HCT116 (cell line): ENCODE results near the gene LEO1. TPM values are rescaled to one million over a fixed set of nuclear protein-coding genes. Genes with fewer than 3 reads are reported as not detected.

Source experiments
- ATAC-seq: fragments of 200-7000 bp; cut with Tn5 transposase; 2 replicates; pipeline ENCODE4 v1.9.1; 2020; ENCODE audit warnings: mild to moderate bottlenecking, moderate library complexity
- BruUV-seq: library from RNA; stranded (reverse); fragments of 400-500 nt; replicated peaks from 2 replicates; lab custom pipeline; 2021; lab: Mats Ljungman, UMichigan
- CTCF ChIA-PET: fragments of 300-600 bp; sonication (Branson Sonifier 250); formaldehyde crosslinking; loops from one replicate; lab custom pipeline; 2021; ENCODE audit warnings: antibody characterized with exemption; lab: Charles Lee
- POLR2A ChIA-PET: fragments of 300-600, 350-600 bp; sonication (Branson Sonifier 250); formaldehyde crosslinking; loops from one replicate; lab custom pipeline; 2021; ENCODE audit warnings: antibody characterized with exemption; lab: Charles Lee
- RAD21 ChIA-PET, 2 experiments: fragments of 300-600 bp; sonication (Branson Sonifier 250); formaldehyde crosslinking; loops; one replicate each; lab custom pipeline; 2023; ENCODE audit warnings: low total read pairs in 2 of 2; ENCODE audit not compliant: uncharacterized antibody in 2 of 2, unreplicated experiment in 2 of 2, low non-redundant PET in 1 of 2; lab: Charles Lee
- DNase-seq: peaks from one replicate; pipeline ENCODE4 v3.0.0-alpha.2; 2010; ENCODE audit warnings: low read depth, low spot score
- H2AFZ ChIP-seq: fragments of 200-600 bp; shearing (Covaris generic), sonication (generic); 2 replicates; pipeline ENCODE4 v1.6.1; 2017; ENCODE audit warnings: low read depth, mixed run types, mixed read lengths, antibody characterized with exemption, low read length; ENCODE audit not compliant: poor library complexity, severe bottlenecking
- H3K27ac ChIP-seq: 2 replicates; pipeline ENCODE4 v1.5.1; 2012; ENCODE audit warnings: low read depth, low read length
- H3K27me3 ChIP-seq: fragments of 200-600 bp; sonication (generic); 2 replicates; pipeline ENCODE4 v1.6.1; 2016; ENCODE audit warnings: mixed run types, low read length, mixed read lengths; ENCODE audit not compliant: insufficient read depth
- H3K36me3 ChIP-seq, 2 experiments: fragments of 200-500 bp in 1 of 2; fragments of 200-600 bp in 1 of 2; sonication (Bioruptor generic) in 1 of 2; sonication (generic) in 1 of 2; 2 replicates each; pipeline versions ENCODE4 v1.5.1 to v1.6.1; 2014 to 2016; ENCODE audit warnings: low read length in 2 of 2, inconsistent platforms in 1 of 2, mixed read lengths in 1 of 2, mixed run types in 1 of 2; ENCODE audit not compliant: insufficient read depth in 2 of 2, control insufficient read depth in 1 of 2
- H3K4me1 ChIP-seq, 2 experiments: fragments of 200-600 bp in 1 of 2; sonication (generic) in 1 of 2; 2 replicates each; pipeline versions ENCODE4 v1.5.1 to v1.6.1; 2012 to 2017; ENCODE audit warnings: low read length in 2 of 2, inconsistent platforms in 1 of 2, mild to moderate bottlenecking in 1 of 2, mixed read lengths in 1 of 2, mixed run types in 1 of 2, moderate library complexity in 1 of 2; ENCODE audit not compliant: insufficient read depth in 2 of 2, control insufficient read depth in 1 of 2
- H3K4me2 ChIP-seq: fragments of 200-600 bp; sonication (generic); 2 replicates; pipeline ENCODE4 v1.6.1; 2017; ENCODE audit warnings: mixed run types, low read length, mixed read lengths
- H3K4me3 ChIP-seq, 2 experiments: fragments of 200-600 bp in 1 of 2; sonication (generic) in 1 of 2; replicated peaks in 1 of 2; 2 replicates each; pipeline ENCODE4 v1.5.1; 2011 to 2016; ENCODE audit warnings: low read length in 2 of 2, control low read depth in 1 of 2, low read depth in 1 of 2, mild to moderate bottlenecking in 1 of 2, mixed read lengths in 1 of 2, mixed run types in 1 of 2
- H3K79me2 ChIP-seq: fragments of 200-600 bp; sonication (generic); 2 replicates; pipeline ENCODE4 v1.6.1; 2017; ENCODE audit warnings: mild to moderate bottlenecking, mixed run types, low read length, moderate library complexity, mixed read lengths; ENCODE audit not compliant: insufficient read depth
- H3K9ac ChIP-seq: fragments of 200-600 bp; sonication (generic); 2 replicates; pipeline ENCODE4 v1.6.1; 2016; ENCODE audit warnings: low read length, mixed read lengths
- H3K9me2 ChIP-seq: fragments of 200-600 bp; sonication (generic), shearing (Covaris generic); 2 replicates; pipeline ENCODE4 v1.6.1; 2017; ENCODE audit warnings: mixed run types, mild to moderate bottlenecking, moderate library complexity; ENCODE audit not compliant: insufficient read depth
- H3K9me3 ChIP-seq, 2 experiments: fragments of 200-500 bp in 1 of 2; fragments of 200-600 bp in 1 of 2; sonication (Bioruptor generic) in 1 of 2; sonication (generic) in 1 of 2; 2 replicates each; pipeline ENCODE4 v1.6.1; 2014 to 2017; ENCODE audit warnings: low read length in 2 of 2, mixed read lengths in 2 of 2, inconsistent platforms in 1 of 2, low read depth in 1 of 2, mild to moderate bottlenecking in 1 of 2, mixed run types in 1 of 2, moderate library complexity in 1 of 2; ENCODE audit not compliant: control insufficient read depth in 1 of 2, insufficient read depth in 1 of 2
- H4K20me1 ChIP-seq: fragments of 200-600 bp; sonication (generic), shearing (Covaris generic); 2 replicates; pipeline ENCODE4 v1.6.1; 2017; ENCODE audit warnings: mixed run types, mild to moderate bottlenecking, moderate library complexity; ENCODE audit not compliant: insufficient read depth
- ATF3 ChIP-seq: IDR thresholded peaks from 2 replicates; pipeline ENCODE4 v1.6.1; 2012
- CBX3 ChIP-seq: IDR thresholded peaks from 2 replicates; pipeline ENCODE4 v1.6.1; 2012; ENCODE audit warnings: low read depth
- CEBPB ChIP-seq: IDR thresholded peaks from 2 replicates; pipeline ENCODE4 v1.6.1; 2012; ENCODE audit warnings: low read depth
- ELF1 ChIP-seq: IDR thresholded peaks from 2 replicates; pipeline ENCODE4 v1.6.1; 2012; ENCODE audit warnings: low read depth, borderline replicate concordance
- FOSL1 ChIP-seq: IDR thresholded peaks from 2 replicates; pipeline ENCODE4 v1.6.1; 2012; ENCODE audit warnings: low read depth
- POLR2A ChIP-seq: IDR thresholded peaks from 2 replicates; pipeline ENCODE4 v1.7.0; 2011; ENCODE audit warnings: borderline replicate concordance; ENCODE audit not compliant: insufficient read depth, insufficient read length; ENCODE audit errors: extremely low read depth
- REST ChIP-seq: IDR thresholded peaks from 2 replicates; pipeline ENCODE4 v1.6.1; 2012; ENCODE audit warnings: low read depth
- SP1 ChIP-seq: IDR thresholded peaks from 2 replicates; pipeline ENCODE4 v1.6.1; 2012; ENCODE audit warnings: low read depth
- SRF ChIP-seq: IDR thresholded peaks from 2 replicates; pipeline ENCODE4 v1.6.1; 2012; ENCODE audit warnings: low read depth
- TCF7L2 ChIP-seq: IDR thresholded peaks from 2 replicates; pipeline ENCODE4 v1.7.0; 2011; ENCODE audit warnings: borderline replicate concordance, inconsistent platforms; ENCODE audit not compliant: insufficient read depth, insufficient read length; ENCODE audit errors: extremely low read depth
- YY1 ChIP-seq: IDR thresholded peaks from 2 replicates; pipeline ENCODE4 v1.6.1; 2011; ENCODE audit warnings: low read length, low read depth, moderate library complexity, mild to moderate bottlenecking; ENCODE audit not compliant: insufficient replicate concordance; ENCODE audit errors: extremely low read depth
- ZFX ChIP-seq: fragments of 450-650 bp; IDR thresholded peaks from 2 replicates; pipeline ENCODE4 v1.6.1; 2017
- ZNF274 ChIP-seq: fragments of 200-500 bp; sonication (Bioruptor generic); IDR thresholded peaks from 2 replicates; pipeline ENCODE4 v1.6.1; 2014; ENCODE audit warnings: mild to moderate bottlenecking, low read depth, low read length, inconsistent platforms
- intact Hi-C: fragments of 100-400 bp; cut with micrococcal nuclease; formaldehyde crosslinking; loops from 2 replicates; pipeline ENCODE4 v1.10.0; 2022
- total RNA-seq: library from RNA; stranded (reverse); gene quantifications from one replicate; pipeline ENCODE4 v1.2.1, GENCODE V29; 2021; ENCODE audit not compliant: unreplicated experiment

The LEO1 gene
- total RNA-seq, 1 experiment from 2014 or later = 27.8 TPM

- H3K9me3 ChIP-seq = no peaks in the 10 kb centered on the region
- no peak for DNase-seq
- no TSS peak for BruUV-seq
- no peak overlapping the region for H3K4me3 ChIP-seq
- no peak overlapping the region for H3K27ac ChIP-seq
- no peak overlapping the region for H3K4me2 ChIP-seq
- peaks cover 4 to 10% of the 10 kb centered on the region in 2 experiments; a peak in 2 of 4 replicates for H3K36me3 ChIP-seq
- ChIA-PET CTCF (no interaction called here), RAD21 (no interaction called here), POLR2A (no interaction called here)
- no peaks in the 10 kb centered on the region for H3K9me2 ChIP-seq
- no peaks in the 10 kb centered on the region for H3K4me1 ChIP-seq
- H3K79me2 ChIP-seq = peaks cover 4% of the 10 kb centered on the region; the same call in 1 of the 2 replicates
- TF ChIP-seq ZFX (no peak), ATF3 (no peak), CBX3 (no peak), TCF7L2 (no peak), YY1 (no peak), FOSL1 (no peak), SP1 (no peak), CEBPB (no peak), ELF1 (no peak), POLR2A (no peak), REST (no peak), SRF (no peak), ZNF274 (no peak)
- H4K20me1 ChIP-seq = no peaks in the 10 kb centered on the region
- no peak overlapping the region for H2AFZ ChIP-seq
- H3K27me3 ChIP-seq = no peaks in the 10 kb centered on the region
- H3K9ac ChIP-seq = no peak overlapping the region
- ATAC-seq = no peak
- intact Hi-C loops = no loop called here
Observed at GRCh38 chr15:51938286-51938685, 33.3 kb downstream of the LEO1 start.
